ENCODE results near the gene SPNS3. TPM values are rescaled to one million over a fixed set of nuclear protein-coding genes. Genes with fewer than 3 reads are reported as not detected.
A peak's percentile ranks its signal among the peaks of the same experiment; 100 is the strongest.

SPNS3 gene
- total and polyA plus RNA-seq, 8 donors, result 0.37 to 0.92 (median 0.54) TPM; not detected in 4

DNA sequence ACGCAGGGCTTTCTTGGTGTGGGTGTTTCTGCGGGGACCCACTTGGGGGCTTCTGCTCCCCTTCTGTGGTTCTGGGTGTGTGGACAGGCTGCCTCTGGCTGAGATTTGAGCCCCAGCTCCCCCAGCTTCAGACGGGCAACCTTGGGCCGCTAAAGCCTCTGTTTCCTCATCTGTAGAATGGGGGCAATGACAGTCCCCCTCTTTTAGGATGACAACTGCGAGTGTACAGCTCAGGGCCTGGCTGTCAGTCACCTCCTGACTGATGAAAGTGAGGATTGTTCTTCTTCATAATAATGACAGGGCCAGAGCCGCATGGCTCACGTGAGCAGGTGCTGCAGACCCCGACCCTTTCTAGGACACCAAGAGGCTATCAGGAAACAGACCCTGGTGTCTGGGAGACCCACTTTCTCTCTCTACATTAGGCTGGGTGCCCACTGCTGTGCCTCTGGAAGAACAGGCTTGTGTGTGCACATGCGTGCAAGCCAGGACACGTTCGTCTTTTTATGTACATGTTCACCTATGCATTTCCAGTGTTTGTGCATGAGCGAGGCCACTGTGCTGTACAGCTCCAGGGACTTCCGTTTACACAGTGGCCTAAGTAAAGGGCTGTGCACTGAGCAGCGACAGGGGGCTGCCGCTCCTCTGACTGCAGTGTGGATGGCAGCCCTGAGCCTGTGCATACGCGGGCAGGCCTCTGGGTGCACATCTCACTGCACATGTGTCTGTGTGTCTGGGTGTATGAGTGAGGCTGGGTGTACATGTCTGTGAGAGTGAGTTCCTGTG lies 4.6 kb downstream of the SPNS3 start:
- no peak overlapping the region for H3K4me3 ChIP-seq
- no peaks in the 10 kb centered on the region for H3K9me3 ChIP-seq
- TF ChIP-seq CTCF (IDR thresholded peaks at IDR 0.05) (no peak), POLR2AphosphoS5 (IDR thresholded peaks at IDR 0.05) (no peak), POLR2A (IDR thresholded peaks at IDR 0.05) (no peak), EP300 (IDR thresholded peaks at IDR 0.05) (no peak)
- peak in 1 of 2 donors; percentile 40 for DNase-seq
- intact Hi-C loops (cut with DNase I; ENCODE audit: low total_unique reads), result no loop called here
- no peak overlapping the region for H3K27ac ChIP-seq
- H3K27me3 ChIP-seq, result peaks cover 0 to 9% (median 0%) of the 10 kb centered on the region in 3 donors
- no peaks in the 10 kb centered on the region for H3K36me3 ChIP-seq
- WGBS, 5 donors, result 83 to 91% (median 88%) methylated on average over 17 of the region's 17 CpGs
- H3K4me1 ChIP-seq, result peaks cover 0 to 36% (median 13%) of the 10 kb centered on the region in 4 donors

GRCh38 chr17:4440021-4440420 lies 6.3 kb downstream of the SPNS3 start:
- Histone ChIP-seq H3K36me3 (no peaks in the 10 kb centered on the region), H3K27ac (no peak overlapping the region), H3K27me3 (peaks cover 0 to 9% (median 0%) of the 10 kb centered on the region in 3 donors), H3K4me1 (peaks cover 3 to 44% (median 25%) of the 10 kb centered on the region in 4 donors), H3K9me3 (no peaks in the 10 kb centered on the region), H3K4me3 (no peak overlapping the region)
- intact Hi-C loops (cut with DNase I; ENCODE audit: low total_unique reads), result no loop called here
- TF ChIP-seq EP300 (IDR thresholded peaks at IDR 0.05) (no peak), POLR2AphosphoS5 (IDR thresholded peaks at IDR 0.05) (no peak), POLR2A (IDR thresholded peaks at IDR 0.05) (no peak), CTCF (IDR thresholded peaks at IDR 0.05) (no peak)
- WGBS, 5 donors, result 57 to 77% (median 69%) methylated on average over 3 to 8 of the region's 8 CpGs
- DNase-seq, result no peak

- intact Hi-C loops (cut with DNase I; ENCODE audit: low total_unique reads), result no loop called here
- H3K27ac ChIP-seq, result no peak overlapping the region
- peak; percentile 51 to 80 for DNase-seq
- H3K4me3 ChIP-seq, result no peak overlapping the region
- TF ChIP-seq POLR2A (IDR thresholded peaks at IDR 0.05), result no peak
- no peak for TF ChIP-seq CTCF (IDR thresholded peaks at IDR 0.05)
- TF ChIP-seq POLR2AphosphoS5 (IDR thresholded peaks at IDR 0.05), result no peak
- no peak for TF ChIP-seq EP300 (IDR thresholded peaks at IDR 0.05)
- H3K36me3 ChIP-seq, result no peaks in the 10 kb centered on the region
- no peaks in the 10 kb centered on the region for H3K9me3 ChIP-seq
- peaks cover 0 to 9% (median 0%) of the 10 kb centered on the region in 3 donors for H3K27me3 ChIP-seq
- WGBS, 5 donors, result 32 to 41% (median 36%) methylated on average over 16 of the region's 16 CpGs
- H3K4me1 ChIP-seq, result peaks cover 5 to 49% (median 26%) of the 10 kb centered on the region in 4 donors
Measured at GRCh38 chr17:4440690-4441686, 7.2 kb downstream of the SPNS3 start.

GRCh38 chr17:4442582-4442981 lies 8.8 kb downstream of the SPNS3 start:
- DNase-seq, result no peak
- peaks cover 0 to 9% (median 0%) of the 10 kb centered on the region in 3 donors for H3K27me3 ChIP-seq
- intact Hi-C loops (cut with DNase I; ENCODE audit: low total_unique reads), result no loop called here
- WGBS, 5 donors, result 70 to 79% (median 74%) methylated on average over 3 of the region's 3 CpGs
- H3K27ac ChIP-seq, result no peak overlapping the region
- H3K36me3 ChIP-seq, result no peaks in the 10 kb centered on the region
- no peak for TF ChIP-seq CTCF (IDR thresholded peaks at IDR 0.05)
- no peak for TF ChIP-seq POLR2A (IDR thresholded peaks at IDR 0.05)
- TF ChIP-seq EP300 (IDR thresholded peaks at IDR 0.05), result no peak
- TF ChIP-seq POLR2AphosphoS5 (IDR thresholded peaks at IDR 0.05), result no peak
- no peaks in the 10 kb centered on the region for H3K9me3 ChIP-seq
- H3K4me1 ChIP-seq, result peaks cover 5 to 49% (median 26%) of the 10 kb centered on the region in 4 donors
- no peak overlapping the region for H3K4me3 ChIP-seq
